Astrocyte of the hippocampus (primary cell): ENCODE data around the gene HS6ST1.

ENCODE experiments used
- DNase-seq: peaks from one replicate; pipeline ENCODE4 v3.0.0; 2011; ENCODE audit warnings: low read depth, low spot score

HS6ST1 gene

GRCh38 chr2:128318776-128319464, at the start of gene HS6ST1:
HS6ST1 (minus strand) TSS chr2:128318868; CDS start chr2:128318563, 305 bp downstream.
- DNase-seq, result peak; percentile 95

DNA sequence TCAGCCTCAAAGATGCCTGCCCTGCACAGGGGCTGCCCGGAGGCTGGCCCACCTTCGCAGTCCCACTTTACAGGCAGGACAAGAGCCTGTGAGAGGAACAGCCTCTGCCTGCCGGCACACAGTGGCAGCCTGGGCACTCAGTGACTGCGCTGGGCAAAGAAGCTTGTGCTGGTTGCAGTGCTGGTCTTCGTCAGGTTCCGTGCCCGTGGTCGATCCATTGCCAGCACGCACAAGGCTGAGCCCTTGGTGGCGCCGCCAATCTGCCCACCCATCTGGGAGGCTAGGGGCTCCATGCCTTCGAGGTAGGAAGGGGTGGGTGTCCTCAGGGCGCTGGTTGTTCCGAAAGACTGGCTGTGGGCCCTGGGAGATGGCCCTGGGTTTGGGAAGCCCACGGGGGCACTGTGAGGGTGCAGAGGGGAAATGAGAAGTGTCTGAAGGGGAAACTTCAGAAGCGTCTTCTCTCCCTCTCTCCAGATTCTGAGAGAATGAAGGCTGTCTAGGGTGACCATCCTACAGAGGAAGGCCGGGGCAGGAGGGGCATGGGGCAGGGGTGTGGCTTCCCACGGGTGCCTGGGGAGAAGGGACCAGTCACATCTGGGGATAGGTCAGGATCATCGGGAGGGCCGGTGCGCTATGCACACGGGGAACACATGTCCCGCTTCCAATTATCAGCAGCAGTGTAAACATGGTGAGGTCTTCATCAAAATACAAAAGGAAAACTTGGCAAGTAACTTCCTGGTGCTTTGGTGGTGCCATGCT, 49.1 kb upstream of the HS6ST1 start:
- no peak for DNase-seq

DNA sequence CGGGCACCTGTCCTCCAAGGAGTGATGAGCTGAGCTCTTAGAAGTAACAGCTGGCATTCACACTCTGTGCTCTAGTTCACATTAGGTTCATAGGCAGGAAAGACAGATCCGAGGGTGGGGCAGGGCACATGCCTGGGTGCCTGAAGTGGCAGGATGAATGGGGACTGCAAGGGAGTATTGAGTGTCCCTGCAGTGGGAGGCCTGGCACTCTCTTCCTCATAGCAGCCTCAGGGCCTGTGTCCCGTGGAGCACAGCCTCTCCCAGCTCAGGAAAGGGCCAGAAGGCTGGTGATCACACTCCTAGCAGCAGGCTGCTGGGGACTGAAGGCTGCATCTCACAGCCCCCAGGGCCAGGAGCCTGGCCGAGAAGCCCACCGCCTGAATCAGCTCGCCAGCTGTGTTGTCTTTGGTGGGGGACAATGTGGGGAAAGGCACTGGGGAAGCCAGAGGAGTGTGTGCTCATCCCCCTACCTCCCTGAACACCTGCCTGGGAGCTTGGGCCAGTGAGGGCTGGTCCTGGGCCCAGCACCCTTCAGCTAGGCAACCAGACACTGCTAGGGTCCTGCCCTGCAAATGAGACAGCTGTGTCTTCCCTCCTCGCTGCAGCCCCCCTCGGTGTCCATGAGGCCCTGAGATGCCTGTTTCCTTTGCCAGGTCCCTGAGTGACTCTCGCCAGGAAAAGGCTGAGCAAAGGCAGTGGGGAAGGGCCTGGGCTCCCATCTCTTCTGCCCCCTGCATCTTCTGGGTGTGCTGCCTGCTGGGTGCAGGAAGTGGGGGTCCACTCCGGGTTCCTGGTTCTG, 48.2 kb upstream of the HS6ST1 start:
- no peak for DNase-seq

DNA sequence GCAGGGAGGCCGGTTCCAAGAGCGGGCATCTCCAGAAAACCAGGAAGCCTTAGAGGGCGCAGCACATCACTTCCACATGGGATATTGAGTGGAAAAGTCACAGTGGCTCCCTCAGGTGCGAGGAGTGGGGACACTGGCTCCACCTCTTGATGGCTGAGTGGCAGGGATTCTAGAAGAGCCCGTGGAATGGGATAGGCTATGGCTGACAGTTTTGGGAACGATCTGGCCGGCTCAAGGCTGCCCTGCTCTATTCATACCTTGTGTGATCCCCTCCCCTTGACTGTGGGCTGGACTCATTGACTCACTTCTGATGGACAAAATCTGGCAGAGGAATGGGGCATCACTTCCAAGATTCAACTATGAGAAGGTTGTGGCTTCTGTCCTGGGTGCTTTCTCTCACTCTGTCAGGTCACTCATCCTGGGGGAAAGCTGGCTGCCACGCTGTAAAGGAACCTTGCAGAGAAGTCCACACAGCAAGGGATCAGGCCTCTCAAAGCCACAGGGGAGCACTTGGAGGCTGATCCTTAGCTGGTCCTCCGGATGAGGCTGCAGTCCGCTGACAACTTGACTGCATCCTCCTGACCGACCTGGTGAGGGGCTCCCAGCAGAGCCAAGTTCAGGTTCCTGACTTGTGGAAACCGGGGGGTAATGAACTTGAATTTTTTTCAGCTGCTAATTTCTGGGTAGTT, 46.7 kb upstream of the HS6ST1 start:
- DNase-seq, result peak; percentile 50

- DNase-seq, result no peak
Observed at GRCh38 chr2:128364441-128364911, 45.8 kb upstream of the HS6ST1 start.

DNA sequence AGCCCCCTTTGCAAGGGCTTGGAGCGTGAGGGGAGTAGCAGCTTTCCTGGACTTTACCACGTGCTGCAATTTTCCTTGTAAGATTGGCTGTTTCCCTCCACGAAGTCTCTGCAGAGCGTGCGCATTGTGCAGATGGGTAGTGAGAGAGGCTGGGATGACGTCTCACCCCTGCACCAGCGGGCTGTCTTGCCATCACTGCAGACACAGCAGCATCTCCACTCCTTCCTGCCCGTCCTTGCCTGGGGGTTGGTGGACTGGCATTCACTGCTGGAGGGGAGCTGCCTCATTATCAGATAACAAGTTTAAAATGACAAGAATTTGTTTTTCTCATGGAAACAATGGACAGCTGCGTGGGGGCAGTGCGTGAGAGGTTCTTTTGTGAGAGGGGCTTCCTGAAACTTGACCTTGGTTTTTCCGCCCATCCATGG, 45.3 kb upstream of the HS6ST1 start:
- no peak for DNase-seq

DNA sequence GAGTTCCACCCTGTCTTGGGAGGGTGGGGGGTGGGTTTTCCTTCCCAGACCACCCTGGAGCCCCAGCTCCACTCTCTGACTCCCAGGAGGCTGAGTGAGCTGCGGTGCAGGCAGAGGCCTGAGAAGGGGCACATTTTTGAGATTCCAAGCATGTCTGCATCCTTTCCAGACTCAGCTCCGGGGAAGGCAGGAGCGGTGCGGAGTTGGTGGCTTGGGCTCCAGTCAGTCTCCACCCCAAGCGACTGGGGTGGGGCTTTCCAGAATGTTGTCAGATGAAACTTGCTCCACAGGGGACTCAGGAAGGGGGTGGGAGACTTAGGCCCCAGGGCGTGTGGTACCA, 44.2 kb upstream of the HS6ST1 start:
- peak; percentile 97 for DNase-seq

- no peak for DNase-seq
Observed at GRCh38 chr2:128362176-128362888, 43.7 kb upstream of the HS6ST1 start.

DNA sequence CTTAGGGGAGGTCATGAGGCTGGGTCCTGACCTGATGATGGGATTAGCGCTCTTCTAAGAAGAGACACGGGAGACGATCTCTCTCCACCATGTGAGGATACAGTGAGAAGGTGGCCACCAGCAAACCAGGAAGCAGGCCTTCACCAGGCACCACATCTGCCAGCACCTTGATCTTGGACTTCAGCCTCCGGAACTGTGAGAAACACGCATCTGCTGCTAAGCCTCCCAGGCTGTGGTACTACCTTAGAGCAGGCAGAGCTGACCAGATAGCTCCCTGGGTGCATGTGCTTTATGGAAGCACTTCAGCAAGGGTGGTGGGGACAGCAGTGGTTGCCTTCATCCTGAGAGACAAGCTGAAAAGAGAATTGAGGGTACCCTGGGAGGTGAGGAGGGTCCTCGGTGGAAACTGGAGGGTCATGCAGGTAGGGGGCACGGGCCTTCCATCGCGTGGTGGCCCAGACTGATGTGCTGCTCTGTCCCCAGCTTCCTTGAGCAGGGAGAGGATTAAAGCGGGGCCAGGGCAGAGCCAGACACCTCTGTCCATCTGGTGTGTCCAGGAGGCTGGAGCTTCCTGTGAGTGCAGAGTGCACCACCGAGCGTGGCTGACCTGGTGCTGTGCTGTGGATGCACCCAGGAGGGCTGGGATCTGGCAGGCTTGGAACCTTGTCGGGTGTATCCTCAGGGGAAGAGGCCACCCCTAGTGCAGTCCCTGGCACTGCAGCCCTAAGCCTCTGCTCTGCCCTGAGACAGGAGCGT, 42.9 kb upstream of the HS6ST1 start:
- DNase-seq, result no peak

DNA sequence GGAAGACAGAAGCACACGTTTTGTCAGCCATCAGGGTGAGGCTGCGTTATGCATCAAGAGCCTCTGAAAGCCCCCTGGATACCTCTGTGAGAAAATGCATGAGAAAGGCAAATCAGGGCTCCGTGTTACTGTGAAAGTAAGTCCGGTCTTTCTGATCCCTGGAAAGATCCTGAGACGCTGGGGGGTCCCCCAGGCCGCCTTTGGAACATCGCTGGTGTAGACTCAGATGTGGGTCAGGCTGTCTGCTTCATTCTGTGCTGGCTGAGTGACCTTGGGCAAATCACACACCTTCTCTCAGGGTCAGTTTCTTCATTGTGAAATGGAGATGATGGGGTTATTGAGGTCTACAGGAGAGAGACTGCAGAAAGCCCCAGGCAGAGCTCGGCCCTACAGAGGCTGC, 42.0 kb upstream of the HS6ST1 start:
- DNase-seq, result no peak

GRCh38 chr2:128359841-128360240, 41.2 kb upstream of the HS6ST1 start:
- DNase-seq, result no peak

DNA sequence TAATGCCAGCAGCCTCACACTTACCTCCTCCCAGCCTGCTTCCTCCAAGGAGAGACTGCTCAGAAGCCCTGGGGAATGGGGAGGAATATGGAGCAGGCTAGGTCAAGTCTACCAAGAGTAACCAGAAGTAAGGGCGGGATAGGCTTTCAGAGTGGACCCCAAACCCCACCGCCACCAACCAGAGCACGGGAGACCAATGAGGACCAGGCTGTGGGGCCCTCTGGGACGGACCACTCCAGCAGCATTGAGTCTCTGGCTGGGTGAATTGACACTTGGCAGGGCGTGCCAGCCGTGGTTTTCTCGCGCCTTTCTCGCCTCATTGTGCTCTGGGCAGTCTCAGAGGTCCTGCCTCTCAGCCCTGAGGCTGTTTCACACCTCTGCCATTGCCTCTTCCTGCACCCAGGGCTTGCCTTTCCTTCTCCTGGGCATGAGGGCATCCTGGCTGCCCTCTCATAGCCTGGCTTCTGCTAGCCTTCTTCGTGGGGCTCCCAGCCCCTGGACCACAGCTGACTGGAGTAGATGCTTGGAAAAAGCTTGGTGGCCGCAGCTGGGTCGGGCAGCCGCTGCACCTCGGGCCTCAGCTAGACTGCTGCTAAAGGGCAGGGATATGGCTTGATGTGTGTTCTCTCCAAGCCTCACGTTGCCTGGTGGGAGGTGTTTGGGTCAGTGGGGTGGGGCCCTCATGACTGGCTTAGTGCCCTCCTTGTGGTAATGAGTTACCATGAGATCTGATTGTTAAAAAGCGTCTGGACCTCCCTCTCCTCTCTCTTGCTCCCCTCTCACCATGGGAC, 40.5 kb upstream of the HS6ST1 start:
- no peak for DNase-seq

DNA sequence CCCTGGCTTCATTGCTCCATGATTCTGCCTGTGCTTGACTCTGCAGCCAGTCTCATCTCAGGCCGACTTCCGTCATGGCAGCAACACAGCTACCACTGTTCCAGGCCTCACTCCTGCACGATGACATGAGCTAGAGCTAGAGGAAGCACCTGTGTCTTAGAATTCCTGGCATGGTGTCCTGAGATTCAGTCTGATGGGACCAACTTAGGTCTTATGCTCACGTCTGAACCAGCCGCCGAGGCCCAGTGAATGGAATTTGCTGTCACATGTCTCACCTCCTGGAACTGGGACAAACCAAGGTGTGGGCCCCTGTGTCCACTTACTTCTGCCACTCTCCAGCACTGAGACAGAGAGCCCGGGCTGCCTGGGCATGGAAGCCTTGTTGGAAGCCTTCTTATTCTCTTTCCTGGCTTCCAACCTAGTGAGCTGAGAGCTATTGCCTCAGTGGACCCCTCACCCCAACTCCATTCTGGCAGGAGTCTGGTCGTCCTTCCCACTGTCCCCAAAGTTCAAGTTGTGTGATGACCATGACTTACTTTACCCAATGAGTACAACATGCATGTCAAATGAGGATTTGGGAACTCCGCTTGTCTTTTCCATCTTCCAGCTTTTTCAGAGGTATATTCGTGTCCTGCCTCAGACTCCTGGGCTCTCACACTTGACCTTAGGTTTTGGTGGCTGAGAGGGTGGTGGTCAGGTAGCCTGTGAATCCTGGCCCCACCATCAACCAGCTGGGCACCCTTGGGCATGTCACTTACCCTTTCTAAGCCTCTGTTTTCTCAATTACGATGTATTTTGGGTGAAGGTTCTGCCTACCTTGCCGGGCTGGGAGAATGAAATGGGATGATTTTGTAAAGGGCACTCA, 39.1 kb upstream of the HS6ST1 start:
- no peak for DNase-seq

DNA sequence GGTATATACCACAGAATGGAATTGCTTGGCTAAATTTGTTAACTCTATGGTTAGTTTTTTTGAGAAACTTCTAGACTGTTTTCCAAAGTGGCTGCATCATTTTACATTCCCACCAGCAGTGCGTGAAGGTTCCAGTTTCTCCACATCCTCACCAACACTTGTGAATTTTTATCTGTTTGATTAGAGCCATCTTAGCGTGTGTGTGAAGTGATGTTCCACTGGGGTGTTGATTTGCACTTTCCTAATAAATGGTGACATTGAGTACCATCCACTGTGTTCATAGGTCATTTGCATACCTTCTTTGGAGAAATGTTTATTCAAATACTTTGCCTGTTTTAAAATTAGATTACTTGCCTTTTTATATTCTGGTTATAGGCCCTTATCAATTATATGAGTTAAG, 37.5 kb upstream of the HS6ST1 start:
- DNase-seq, result no peak

GRCh38 chr2:128354726-128355470, 36.2 kb upstream of the HS6ST1 start:
- DNase-seq, result no peak

- no peak for DNase-seq
Observed at GRCh38 chr2:128354161-128354560, 35.5 kb upstream of the HS6ST1 start.

DNA sequence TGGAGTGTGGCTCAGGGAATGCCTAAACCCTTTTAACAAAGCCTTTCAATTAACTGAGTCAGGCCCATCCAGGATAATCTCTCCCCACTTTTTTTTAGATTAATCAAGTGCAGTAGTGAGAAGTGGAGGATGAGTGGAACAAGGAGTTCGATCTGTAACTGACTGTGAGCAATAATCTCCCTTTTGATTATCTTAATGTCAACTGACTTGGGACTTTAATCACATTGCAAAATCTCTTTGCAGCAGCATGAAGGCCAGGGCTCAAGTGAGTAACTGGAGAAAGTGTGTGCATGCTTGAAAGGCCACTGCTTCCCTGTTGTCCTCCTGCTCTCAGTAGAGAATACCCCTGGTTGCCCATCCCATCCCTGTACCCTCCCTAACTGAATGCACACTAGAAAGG, 32.1 kb upstream of the HS6ST1 start:
- no peak for DNase-seq

GRCh38 chr2:128348701-128349100, 30.0 kb upstream of the HS6ST1 start:
- DNase-seq, result no peak
